HG03565 (cell line): ENCODE measurements around the gene NEGR1.
"Not testable (repeated sequence)": the region's sequence is repeated elsewhere in the genome, so short reads cannot be mapped to it uniquely, and the experiment has no call there.

Experiments used
- ATAC-seq: cut with Tn5 transposase; IDR thresholded peaks from one replicate; pipeline ENCODE4 v1.9.1; 2021; ENCODE audit warnings: mild to moderate bottlenecking, moderate library complexity; ENCODE audit not compliant: unreplicated experiment

The NEGR1 gene

DNA sequence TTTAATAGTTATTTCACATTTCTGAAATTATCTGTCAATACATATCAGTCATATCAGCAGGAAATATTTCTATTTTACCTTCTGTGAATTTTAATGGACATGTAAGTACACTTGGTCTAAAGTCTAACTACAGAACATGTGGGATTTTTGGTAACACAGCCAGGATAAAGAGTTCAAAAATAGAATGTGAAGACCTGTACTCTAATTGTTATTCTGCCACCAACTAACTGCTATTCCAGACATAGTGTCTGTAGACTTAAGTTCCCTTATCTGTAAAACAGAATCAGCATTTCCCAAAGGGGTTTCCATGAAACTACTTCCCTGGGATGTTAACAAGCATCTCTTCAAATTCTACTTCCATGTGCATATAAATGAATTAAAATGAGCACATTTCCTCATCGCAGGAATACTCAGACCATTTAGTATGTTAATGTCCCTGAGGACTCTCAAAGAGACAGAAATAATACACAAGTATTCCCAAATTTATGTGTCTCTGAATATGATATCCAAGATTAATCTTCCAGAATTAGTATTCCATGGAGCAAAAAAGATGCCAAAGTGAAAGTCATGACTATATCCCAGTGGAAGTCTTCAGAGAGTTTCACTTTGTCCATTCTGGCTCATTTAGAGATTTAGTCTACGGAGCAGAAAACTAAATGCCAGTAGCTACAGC, 325.6 kb downstream of the NEGR1 start:
- ATAC-seq: no peak

DNA sequence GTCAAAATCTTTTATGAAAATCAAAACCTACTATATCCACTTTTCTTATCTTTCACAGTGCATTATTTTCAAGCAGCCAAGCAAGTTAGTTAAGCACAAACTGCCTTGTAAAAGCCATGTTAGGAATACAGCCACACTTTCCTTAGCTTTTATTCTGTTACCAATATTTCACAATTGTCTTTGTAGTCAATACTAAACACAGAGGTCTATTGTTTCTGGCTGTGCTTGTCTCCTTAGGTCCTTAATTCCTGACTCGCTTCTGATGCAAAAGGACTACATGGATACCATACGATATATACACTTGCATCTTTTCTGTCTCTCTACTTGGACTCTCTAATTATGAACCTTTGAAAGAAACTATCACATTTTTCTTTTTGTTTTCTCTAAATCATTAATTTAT, 331.8 kb downstream of the NEGR1 start:
- no peak for ATAC-seq

DNA sequence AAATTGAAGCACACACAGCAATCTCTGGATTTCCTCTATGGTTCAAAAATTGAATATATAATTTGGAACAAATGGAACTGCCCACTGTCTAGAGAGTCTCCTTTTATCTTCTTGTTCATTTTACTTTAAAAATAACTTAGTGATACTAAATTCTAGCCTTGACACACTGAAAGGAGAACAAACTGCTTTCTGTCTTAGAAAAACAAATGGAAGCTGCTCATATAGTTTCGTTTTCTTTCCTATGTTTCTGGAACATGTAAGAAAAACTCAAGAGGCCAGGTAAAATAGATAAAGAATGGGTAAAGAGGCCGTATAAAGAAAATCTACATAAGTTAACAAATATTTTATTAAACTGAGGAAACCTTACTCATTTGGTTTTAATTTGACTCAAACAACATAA, 332.7 kb downstream of the NEGR1 start:
- ATAC-seq: no peak

DNA sequence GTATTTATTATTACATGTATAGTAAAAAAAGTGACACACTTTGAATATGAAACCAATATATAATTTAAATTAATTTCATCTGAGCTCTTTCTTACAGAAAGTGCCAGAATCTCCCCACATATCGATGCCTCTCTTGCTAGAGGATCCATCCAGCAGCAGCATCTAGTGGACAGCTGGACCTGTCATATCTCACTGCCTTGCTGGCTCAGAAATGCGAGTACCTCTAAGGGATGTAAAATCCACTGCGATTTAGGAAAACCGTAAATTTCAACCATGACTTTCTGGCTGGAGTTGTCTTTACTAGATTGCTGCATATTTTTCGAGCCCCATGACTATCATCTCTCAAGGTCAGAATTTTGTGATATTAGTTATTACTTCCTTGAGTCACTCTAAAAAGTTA, 333.8 kb downstream of the NEGR1 start:
- no peak for ATAC-seq

DNA sequence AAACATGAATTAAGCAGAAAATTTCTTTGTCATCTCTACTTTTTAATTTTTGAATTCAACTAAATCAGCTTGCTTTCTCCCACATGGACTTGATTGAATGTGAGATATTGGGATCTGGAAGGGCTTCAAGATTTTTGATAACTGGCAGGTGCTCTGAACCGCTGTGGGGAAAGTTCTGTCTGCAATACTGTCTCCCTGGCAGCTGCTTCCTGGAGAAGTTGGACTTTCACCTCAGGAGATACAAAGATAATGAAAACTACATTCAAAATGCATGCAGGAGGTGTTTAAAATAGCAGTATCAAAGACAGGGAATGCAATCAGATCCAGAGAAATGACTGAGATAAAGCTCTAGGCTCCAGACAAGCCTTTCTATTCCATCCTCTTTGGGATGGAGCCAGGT, 338.3 kb downstream of the NEGR1 start:
- ATAC-seq: no peak

DNA sequence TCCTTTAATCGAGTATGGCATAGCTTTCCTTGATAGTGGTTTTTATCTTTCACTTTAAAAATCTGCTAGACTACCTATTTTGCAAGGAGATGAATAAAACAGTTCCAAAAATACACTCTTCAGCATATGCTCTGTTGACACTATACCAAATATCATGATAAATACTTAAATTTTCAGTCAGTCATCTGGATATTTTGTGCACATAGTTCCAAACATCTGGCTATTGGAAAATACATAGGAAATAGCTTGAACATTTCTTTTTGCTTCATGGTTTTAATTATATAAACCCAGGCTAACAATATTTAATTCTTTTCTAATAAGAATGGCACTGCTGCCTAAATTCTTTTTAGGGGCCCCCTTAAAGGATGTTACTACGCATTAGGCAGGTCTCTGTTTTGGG, 342.1 kb downstream of the NEGR1 start:
- no peak for ATAC-seq

DNA sequence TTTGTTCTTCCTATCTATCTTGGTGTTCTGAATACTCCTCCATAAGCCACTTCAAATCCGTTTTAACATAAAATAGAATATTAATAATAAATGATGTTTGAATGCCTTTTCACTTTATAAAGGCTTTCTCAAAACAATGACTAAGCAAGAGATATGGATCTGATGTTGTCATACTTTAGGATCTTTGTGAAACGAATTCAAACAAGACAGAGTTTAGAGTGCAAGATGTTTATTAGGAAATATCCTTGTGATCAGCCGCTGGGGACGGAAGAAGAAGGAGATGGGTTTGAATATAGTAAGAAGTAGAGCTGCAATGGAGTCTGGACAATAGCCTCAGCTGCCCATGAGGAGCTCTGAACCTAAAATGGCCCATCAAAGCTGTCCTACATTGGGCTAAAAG, 351.8 kb downstream of the NEGR1 start:
- ATAC-seq: no peak

DNA sequence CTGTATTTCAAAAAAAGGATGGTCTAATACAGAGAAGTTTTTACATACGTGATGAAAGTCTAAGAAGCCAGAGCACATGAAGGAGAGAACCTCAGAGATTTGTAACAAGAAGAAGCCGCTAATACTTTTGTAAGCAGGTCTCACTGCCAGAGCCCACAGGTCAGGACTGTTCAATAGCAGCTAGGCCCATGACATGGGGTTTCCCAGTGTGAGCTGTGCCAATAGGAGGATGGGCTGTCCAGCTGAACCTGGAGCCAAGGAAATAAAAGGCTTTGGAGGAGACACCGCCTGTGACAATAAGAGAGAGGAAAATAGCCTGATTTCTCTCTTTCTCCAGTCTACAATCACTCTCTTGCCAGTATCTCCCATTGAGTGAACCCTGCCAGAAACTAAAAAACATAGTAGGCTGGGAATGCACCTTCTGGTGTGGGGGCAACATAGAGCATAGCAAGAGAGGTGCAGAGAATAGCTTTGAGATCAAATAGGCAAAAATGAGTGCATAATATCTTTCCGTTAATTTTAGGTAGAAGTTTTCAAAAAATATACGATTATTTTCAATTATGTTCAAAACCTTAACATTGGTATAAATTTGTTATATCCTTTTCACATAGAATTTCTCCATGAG, 360.3 kb downstream of the NEGR1 start:
- no peak for ATAC-seq

DNA sequence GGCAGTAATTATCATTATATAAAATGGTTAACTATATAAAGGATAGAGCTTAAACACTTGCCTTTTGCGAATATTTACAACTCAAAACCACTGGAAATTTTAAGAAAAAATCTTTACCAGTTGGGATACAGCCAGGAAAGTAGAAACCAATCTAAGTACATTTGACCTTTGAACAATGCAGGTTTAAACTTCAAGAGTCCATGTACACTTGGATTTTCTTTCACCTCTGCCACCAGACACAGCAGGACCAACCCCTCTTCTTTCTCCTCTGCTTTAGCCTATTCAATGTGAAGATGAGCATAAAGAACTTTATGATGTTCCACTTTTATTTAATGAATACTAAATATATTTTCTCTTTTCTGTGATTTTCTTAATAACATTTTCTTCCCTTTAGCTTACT, 361.1 kb downstream of the NEGR1 start:
- ATAC-seq: no peak

DNA sequence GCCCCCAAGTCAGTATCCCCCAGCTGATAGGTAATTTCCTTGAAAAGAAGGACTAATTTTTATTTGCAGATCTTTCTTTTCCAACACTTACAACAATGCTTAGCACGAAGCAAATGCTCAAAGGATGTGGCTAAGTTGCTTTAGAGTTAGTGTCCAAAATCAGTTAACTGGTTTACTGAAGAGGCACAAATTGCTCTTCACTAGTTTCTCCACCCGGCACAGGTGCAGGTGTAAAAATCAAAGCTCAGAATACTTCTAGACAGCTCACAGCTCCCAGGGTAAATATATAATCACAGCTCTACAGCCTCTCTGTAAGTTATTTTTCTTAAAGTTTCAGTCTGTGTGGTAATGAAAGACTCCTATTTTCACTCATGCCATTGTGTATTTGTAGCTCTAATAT, 361.8 kb downstream of the NEGR1 start:
- no peak for ATAC-seq

DNA sequence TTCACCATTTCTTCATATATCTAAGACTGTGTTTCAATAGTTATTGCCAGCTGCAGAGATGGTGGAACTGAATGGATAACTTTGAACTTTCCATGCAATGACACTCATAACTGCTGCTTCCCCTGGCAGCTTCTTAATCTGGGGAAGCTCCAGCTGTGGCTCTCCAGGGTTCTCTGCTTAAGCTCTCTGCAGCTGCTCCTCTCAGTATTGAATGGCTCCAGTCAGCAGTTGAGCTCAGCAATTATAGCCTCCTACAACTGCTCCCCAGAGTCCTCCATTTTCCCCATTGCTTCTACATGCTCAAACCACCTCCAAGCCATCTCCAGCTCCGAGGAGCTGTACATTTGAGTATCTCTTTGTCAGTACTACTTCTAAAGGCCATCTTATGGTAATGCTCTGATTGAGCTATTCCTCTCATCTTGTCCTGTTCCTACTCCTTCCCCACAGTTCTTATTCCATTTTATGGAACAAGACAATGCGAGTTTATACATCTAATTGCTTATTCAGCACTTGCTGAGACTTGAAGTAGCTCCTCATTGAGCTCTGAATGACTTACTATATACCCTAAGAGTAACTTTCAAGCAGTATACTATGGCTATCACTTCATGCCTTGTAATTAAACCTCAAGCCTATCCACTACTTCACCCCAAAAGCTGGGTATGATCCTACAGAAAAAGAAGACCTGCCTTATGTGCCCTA, 362.4 kb downstream of the NEGR1 start:
- no peak for ATAC-seq

DNA sequence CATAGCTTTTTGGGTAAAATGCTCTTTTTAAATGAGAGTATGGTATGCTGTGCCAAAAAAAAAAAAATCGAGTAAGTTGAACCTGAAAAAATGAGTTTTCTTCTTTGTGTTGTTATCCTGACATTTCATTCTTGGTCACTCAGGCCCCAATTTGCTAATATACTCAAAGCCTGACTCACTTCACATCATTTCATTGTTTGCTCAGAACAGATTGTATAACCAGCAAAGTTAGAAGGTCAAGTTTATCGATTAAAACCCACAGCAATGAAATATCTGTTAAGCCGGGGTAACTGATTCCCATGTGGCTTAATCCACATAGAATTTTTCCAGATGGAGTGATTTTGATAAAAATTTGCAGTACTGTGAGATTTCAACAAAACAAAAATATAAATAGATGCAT, 363.7 kb downstream of the NEGR1 start:
- ATAC-seq: no peak

DNA sequence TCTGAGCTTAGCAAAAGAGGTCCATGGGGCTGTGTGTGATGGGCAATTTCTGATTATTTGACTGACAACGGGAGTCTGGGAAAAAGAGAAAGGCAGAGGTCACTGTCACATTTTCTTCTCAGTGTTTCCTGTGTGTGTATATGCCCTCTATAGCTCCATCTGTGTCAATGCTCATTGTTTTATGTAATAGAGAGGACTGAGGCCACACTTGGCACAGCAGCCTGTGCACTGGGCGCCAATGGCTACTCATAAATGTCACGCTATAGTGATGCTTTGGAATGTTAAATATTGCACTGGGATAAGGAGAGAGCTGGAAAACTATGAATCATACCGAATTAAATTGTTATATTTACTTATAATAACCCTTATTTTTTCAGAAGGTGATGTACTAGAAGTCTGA, 365.4 kb downstream of the NEGR1 start:
- ATAC-seq: no peak

DNA sequence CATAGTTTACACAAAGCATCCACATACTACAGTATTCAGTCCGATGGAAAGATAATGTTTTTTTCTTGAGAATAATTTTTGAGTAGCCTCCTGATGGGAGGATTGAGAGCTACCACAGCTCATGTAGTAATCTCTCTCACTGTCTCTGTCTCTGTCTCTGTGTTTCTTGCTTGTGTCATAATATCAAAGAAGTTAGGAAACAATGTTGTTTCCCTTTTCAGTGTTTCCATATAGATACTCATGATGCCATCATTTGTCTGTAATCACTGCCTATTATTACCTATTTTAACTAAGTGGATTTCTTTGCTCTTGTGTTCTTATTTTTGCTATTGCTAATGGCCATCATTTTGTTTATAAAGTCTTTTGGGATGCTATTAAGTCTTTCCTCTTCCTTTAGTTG, 367.7 kb downstream of the NEGR1 start:
- no peak for ATAC-seq

DNA sequence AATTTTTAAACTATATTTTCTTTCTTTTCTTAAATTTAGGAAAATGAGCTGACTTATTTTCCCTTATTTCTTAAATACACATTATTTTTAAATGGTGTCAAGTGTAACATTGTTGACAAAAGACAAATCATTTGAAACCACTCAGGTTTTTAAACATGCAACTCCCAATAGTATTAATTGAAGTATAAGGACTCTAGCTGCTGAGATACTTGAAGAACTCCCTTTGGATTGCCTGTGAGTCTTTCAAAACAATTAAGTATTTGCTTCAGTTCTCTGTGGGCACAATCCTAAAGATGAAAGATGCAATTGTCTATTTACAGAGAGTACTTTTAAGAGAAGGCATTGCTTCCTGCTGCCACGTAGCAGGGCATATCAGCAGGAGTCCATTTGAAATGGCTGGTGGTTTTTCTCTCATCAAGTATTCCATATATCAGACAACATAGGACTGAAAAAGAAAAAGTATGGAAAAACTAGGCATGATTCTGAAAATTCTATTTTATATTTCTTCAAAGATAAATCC, 373.4 kb downstream of the NEGR1 start:
- ATAC-seq: no peak

DNA sequence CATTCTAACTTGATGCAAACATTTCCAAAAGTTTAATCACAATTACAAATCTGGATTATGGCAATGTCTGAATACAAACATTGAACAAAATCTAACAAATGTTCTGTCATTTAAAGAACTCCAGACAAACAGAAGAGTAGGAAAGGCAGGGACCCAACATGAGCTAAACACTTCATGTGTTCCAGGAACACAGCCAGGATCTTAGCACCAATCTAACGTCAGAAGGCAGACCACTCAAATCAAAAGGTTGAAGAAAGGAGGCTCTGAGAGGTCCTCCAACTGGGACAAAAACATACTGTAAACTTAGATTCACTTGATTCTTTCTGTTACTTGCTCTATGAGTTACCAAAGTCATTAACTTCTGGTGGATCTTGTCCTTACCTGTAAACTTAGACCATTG, 374.0 kb downstream of the NEGR1 start:
- ATAC-seq: no peak

DNA sequence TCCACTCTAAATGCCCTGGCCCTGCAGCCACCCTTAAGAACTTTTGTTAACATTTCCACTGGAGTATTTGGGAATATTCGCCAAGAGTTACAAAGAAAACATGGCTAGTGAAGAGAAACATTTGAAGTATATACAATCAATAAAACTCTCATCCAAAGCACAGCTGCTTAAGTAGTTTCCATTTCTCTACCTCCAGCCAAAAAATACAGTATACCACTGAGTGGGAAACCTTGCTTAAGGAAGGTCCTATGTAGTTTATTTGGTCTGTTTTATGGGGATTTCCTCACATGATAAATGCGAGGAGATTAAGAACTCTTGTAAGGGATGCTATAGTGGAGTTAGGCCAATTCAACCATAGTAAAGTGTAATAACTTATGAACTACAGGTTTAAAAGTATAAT, 382.5 kb downstream of the NEGR1 start:
- ATAC-seq: no peak

DNA sequence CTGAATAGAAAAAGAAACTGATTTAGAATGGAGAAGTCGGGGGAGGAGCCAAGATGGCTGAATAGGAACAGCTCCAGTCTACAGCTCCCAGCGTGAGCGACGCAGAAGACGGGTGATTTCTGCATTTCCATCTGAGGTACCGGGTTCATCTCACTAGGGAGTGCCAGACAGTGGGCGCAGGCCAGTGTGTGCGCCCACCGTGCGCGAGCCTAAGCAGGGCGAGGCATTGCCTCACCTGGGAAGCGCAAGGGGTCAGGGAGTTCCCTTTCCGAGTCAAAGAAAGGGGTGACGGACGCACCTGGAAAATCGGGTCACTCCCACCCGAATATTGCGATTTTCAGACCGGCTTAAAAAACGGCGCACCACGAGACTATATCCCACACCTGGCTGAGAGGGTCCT, 394.2 kb downstream of the NEGR1 start:
- not testable (repeated sequence) for ATAC-seq

DNA sequence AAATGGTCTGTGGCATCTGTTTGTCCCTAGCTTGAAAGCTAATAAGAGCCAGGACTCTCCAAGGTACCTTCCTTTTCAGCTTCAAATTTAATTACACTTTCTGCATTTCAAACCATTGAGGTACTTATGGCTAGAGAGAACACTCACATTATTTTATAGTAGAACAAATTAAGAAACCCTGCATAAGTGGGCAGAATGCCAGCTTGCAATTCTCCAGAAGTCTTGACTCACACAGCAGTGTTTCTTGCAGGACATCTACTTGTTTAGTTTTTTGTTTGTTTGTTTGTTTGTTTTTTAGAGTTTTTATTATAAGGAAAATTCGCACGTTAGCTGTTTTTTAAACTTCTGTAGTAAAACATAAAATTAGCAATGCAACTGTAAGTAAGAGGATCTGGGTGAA, 397.2 kb downstream of the NEGR1 start:
- no peak for ATAC-seq

DNA sequence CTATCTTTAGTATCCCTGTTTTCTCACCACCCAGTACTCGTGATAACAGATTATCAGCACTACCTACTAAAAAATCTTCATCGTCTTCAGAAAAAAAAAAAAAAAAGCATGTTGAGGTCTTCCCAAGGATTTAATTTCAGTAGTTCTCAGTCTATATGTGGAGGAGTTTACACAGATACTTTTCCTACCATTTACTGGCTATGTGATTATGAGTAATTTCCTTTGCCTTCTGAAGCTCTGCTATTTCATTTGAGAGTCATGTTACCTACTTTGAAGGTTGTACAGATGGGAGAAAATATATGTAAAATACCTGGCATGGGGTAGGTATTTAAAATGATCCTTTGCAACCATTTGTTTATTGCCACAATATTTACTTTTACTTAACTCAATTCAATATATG, 399.7 kb downstream of the NEGR1 start:
- ATAC-seq: no peak

DNA sequence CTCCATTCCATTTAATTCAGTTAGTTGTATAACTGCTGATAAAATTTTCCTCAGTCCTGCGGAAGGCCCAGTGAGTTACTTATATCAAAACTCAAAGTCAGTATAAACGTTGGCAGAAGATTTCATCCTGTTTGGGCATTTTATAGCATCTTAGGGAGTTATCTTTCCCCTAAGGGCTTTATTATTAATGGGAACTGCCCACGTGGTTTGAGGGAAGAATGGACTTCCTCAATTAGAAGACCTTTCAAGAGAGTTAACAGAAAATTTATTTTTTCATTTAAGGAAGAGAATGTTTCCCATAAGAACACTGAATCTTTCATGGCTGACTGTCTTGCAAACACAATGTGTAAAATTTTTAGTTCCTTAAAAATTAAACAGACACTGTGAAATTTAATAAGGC, 400.1 kb downstream of the NEGR1 start:
- no peak for ATAC-seq

DNA sequence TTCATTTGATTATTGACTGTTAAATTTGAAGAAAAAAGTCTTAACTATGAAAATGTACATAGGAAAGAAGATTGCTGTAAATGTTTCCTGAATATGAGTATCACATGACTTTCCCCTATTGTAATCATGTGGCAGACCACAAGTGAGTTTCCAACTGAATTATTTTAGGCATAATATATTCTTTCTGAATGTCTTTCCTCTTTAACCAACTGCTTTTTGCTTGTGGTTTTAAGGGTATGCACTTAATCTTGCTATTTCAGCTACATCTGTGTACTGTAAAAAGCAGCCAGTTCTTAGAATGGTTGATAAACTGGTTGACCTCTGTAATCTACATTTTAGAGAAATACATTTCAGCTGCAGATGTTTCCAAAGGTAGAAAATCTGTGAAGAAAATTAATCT, 400.7 kb downstream of the NEGR1 start:
- no peak for ATAC-seq
